Ishikawa (cell line): Measurements from ENCODE around the gene OR2AG2.

Source experiments
- CEBPB ChIP-seq: IDR thresholded peaks from 2 replicates; pipeline ENCODE4 v1.6.1; 2012
- CREB1 ChIP-seq: IDR thresholded peaks from 2 replicates; pipeline ENCODE4 v1.6.1; 2012; ENCODE audit warnings: low read depth
- EGR1 ChIP-seq: IDR thresholded peaks from 2 replicates; pipeline ENCODE4 v1.6.1; 2012
- EP300 ChIP-seq: IDR thresholded peaks from 2 replicates; pipeline ENCODE4 v1.6.1; 2012; ENCODE audit warnings: borderline replicate concordance
- FOXM1 ChIP-seq: IDR thresholded peaks from 2 replicates; pipeline ENCODE4 v1.6.1; 2012; ENCODE audit warnings: low read depth, borderline replicate concordance
- MAX ChIP-seq: IDR thresholded peaks from 2 replicates; pipeline ENCODE4 v1.6.1; 2012
- NFIC ChIP-seq: IDR thresholded peaks from 2 replicates; pipeline ENCODE4 v1.6.1; 2012
- RAD21 ChIP-seq: IDR thresholded peaks from 2 replicates; pipeline ENCODE4 v1.6.1; 2012; ENCODE audit warnings: low read depth
- REST ChIP-seq: IDR thresholded peaks from 2 replicates; pipeline ENCODE4 v1.6.1; 2012; ENCODE audit warnings: low read depth, mild to moderate bottlenecking
- TAF1 ChIP-seq: IDR thresholded peaks from 2 replicates; pipeline ENCODE4 v1.6.1; 2012; ENCODE audit warnings: low read depth, mild to moderate bottlenecking
- TCF12 ChIP-seq: IDR thresholded peaks from 2 replicates; pipeline ENCODE4 v1.6.1; 2012; ENCODE audit warnings: low read depth
- TEAD4 ChIP-seq: IDR thresholded peaks from 2 replicates; pipeline ENCODE4 v1.6.1; 2012
- USF1 ChIP-seq: IDR thresholded peaks from 2 replicates; pipeline ENCODE4 v1.6.1; 2012
- YY1 ChIP-seq: IDR thresholded peaks from 2 replicates; pipeline ENCODE4 v1.6.1; 2012; ENCODE audit warnings: low read depth
- ZBTB7A ChIP-seq: IDR thresholded peaks from 2 replicates; pipeline ENCODE4 v1.6.1; 2012; ENCODE audit warnings: low read depth

The OR2AG2 gene

GRCh38 chr11:6727971-6728760, 43.6 kb downstream of the OR2AG2 start:
- no peak for TF ChIP-seq TAF1
- no peak for TF ChIP-seq YY1
- no peak for TF ChIP-seq EP300
- no peak for TF ChIP-seq TEAD4
- TF ChIP-seq MAX = no peak
- TF ChIP-seq CREB1 = no peak
- no peak for TF ChIP-seq RAD21
- no peak for TF ChIP-seq EGR1
- TF ChIP-seq FOXM1 = no peak
- TF ChIP-seq REST = no peak
- TF ChIP-seq USF1 = no peak
- TF ChIP-seq TCF12 = no peak
- TF ChIP-seq ZBTB7A = no peak
- no peak for TF ChIP-seq CEBPB
- no peak for TF ChIP-seq NFIC

- TF ChIP-seq ZBTB7A (no peak), TAF1 (no peak), TCF12 (no peak), FOXM1 (no peak), TEAD4 (no peak), RAD21 (no peak), USF1 (no peak), MAX (no peak), YY1 (no peak), EP300 (no peak), EGR1 (no peak), REST (no peak), CREB1 (no peak), NFIC (no peak), CEBPB (no peak)
Measured at GRCh38 chr11:6725386-6725896, 46.3 kb downstream of the OR2AG2 start.

- TF ChIP-seq TCF12 (no peak), EP300 (no peak), EGR1 (no peak), CEBPB (no peak), ZBTB7A (no peak), REST (no peak), RAD21 (no peak), TEAD4 (no peak), CREB1 (no peak), FOXM1 (no peak), TAF1 (no peak), MAX (no peak), NFIC (no peak), USF1 (no peak)
Measured at GRCh38 chr11:6724013-6724412, 47.8 kb downstream of the OR2AG2 start.
